K562 (cell line): ENCODE data around the gene HLA-DOA. TPM values are rescaled to one million over a fixed set of nuclear protein-coding genes. Genes with fewer than 3 reads are reported as not detected.

Experiments used
- ATF3 ChIP-seq, 2 experiments: fragments of 450-650 bp in 1 of 2; sonication (generic) in 1 of 2; formaldehyde crosslinking in 1 of 2; IDR thresholded peaks in 1 of 2; conservative IDR thresholded peaks in 1 of 2; 2 replicates each; pipeline versions ENCODE4 v1.6.1 to v1.8.1; 2016 to 2023; ENCODE audit warnings: mild to moderate bottlenecking in 2 of 2, moderate library complexity in 2 of 2, inconsistent platforms in 1 of 2, missing genetic modification reagents in 1 of 2
- BMI1 ChIP-seq: fragments of 150-350 bp; IDR thresholded peaks from 2 replicates; pipeline ENCODE4 v1.6.1; 2014; ENCODE audit warnings: low read length
- CEBPB ChIP-seq: fragments of 450-650 bp; IDR thresholded peaks from 2 replicates; pipeline ENCODE4 v1.6.1; 2016; ENCODE audit warnings: missing genetic modification characterization, missing compliant biosample characterization
- CREB1 ChIP-seq, 2 experiments: sonication (generic) in 1 of 2; formaldehyde crosslinking in 1 of 2; IDR thresholded peaks; 2 replicates each; pipeline versions ENCODE4 v1.6.1 to v1.8.0; 2012 to 2022; ENCODE audit warnings: inconsistent platforms in 1 of 2, mild to moderate bottlenecking in 1 of 2, missing genetic modification reagents in 1 of 2, moderate library complexity in 1 of 2
- GATAD2A ChIP-seq: fragments of 450-650 bp; IDR thresholded peaks from 2 replicates; pipeline ENCODE4 v1.6.1; 2017
- GMEB1 ChIP-seq: fragments of 250-450 bp; sonication (Bioruptor Pico); IDR thresholded peaks from 2 replicates; pipeline ENCODE4 v1.4.0; 2020; ENCODE audit warnings: mild to moderate bottlenecking
- MITF ChIP-seq: IDR thresholded peaks from 2 replicates; pipeline ENCODE4 v1.6.1; 2014; ENCODE audit warnings: antibody characterized with exemption
- NR3C1 ChIP-seq: sonication (generic); formaldehyde crosslinking; IDR thresholded peaks from 2 replicates; pipeline ENCODE4 v1.8.1; 2022; ENCODE audit warnings: missing genetic modification reagents
- NRF1 ChIP-seq, 2 experiments: fragments of 450-650 bp; IDR thresholded peaks in 1 of 2; conservative IDR thresholded peaks in 1 of 2; 2 replicates each; pipeline ENCODE4 v1.6.1; 2014; ENCODE audit warnings: mild to moderate bottlenecking in 2 of 2
- SIX5 ChIP-seq, 2 experiments: IDR thresholded peaks; 2 replicates each; pipeline ENCODE4 v1.6.1; 2011; ENCODE audit warnings: low read length in 2 of 2, borderline replicate concordance in 1 of 2, low read depth in 1 of 2, mild to moderate bottlenecking in 1 of 2, moderate library complexity in 1 of 2; ENCODE audit not compliant: insufficient read depth in 1 of 2
- SMARCE1 ChIP-seq: fragments of 450-650 bp; IDR thresholded peaks from 2 replicates; pipeline ENCODE4 v1.7.1; 2016; ENCODE audit warnings: mild to moderate bottlenecking
- THRAP3 ChIP-seq: fragments of 450-650 bp; IDR thresholded peaks from 2 replicates; pipeline ENCODE4 v1.6.1; 2016; ENCODE audit warnings: mild to moderate bottlenecking, inconsistent platforms, borderline replicate concordance
- XRCC3 ChIP-seq: fragments of 450-650 bp; IDR thresholded peaks from 2 replicates; pipeline ENCODE4 v1.6.1; 2017; ENCODE audit warnings: mild to moderate bottlenecking, moderate library complexity
- ZBED1 ChIP-seq: IDR thresholded peaks from 2 replicates; pipeline ENCODE4 v1.6.1; 2014
- ZNF436 ChIP-seq: fragments of 250-450, 450-650 bp; sonication (Bioruptor Pico); formaldehyde crosslinking; IDR thresholded peaks from 2 replicates; pipeline ENCODE4 v1.7.0; 2020; ENCODE audit warnings: mild to moderate bottlenecking
- ZNF561 ChIP-seq: fragments of 450-650 bp; formaldehyde crosslinking; conservative IDR thresholded peaks from 2 replicates; pipeline ENCODE4 v1.4.0; 2020; ENCODE audit warnings: mild to moderate bottlenecking, moderate library complexity
- polyA plus RNA-seq, 8 experiments: library from polyadenylated mRNA; depleted of rRNA in 4 of 8; stranded (reverse) in 5 of 8; unstranded in 3 of 8; fragments of >200 nt; fragmentation: Nextera tagmentation in 2 of 8; fragmentation: Illumina TruSeq in 1 of 8; extraction: Ambion mirVana in 2 of 8; extraction: Trizol in 1 of 8; gene quantifications; 2 replicates each; pipeline versions ENCODE4 v1.2.1 to v1.2.3, GENCODE V29; 2011 to 2014; ENCODE audit warnings: inconsistent platforms in 1 of 8, missing spikeins in 1 of 8
- total RNA-seq, 7 experiments: library from RNA; depleted of rRNA in 6 of 7; stranded (reverse); fragments of >200 nt in 6 of 7; fragmentation: Illumina TruSeq in 2 of 7; extraction: Trizol in 2 of 7; gene quantifications; 2 replicates each; pipeline versions ENCODE4 v1.2.1 to v1.2.3, GENCODE V29; 2011 to 2021; ENCODE audit warnings: low replicate concordance in 1 of 7

The HLA-DOA gene
- total and polyA plus RNA-seq, 9 of the 15 experiments (the other 6 are each of a cell fraction or from before 2014, with no cell fraction given) = 0.07 TPM; not detected in 8

GRCh38 chr6:32968093-32968866 is 41.1 kb downstream of the HLA-DOA start, which contains the start of gene BRD2 (continued):
- peak; percentile 91 for TF ChIP-seq GATAD2A
- TF ChIP-seq XRCC3 = no peak
- TF ChIP-seq ATF3 (IDR thresholded peaks at IDR 0.05) = peak; percentile 52; the same call in 1 of the 2 replicates
- 0 out of 2 replicates have a peak, but pooled peaks have one; percentile 34 for TF ChIP-seq ATF3 (CRISPR knock-in tag; conservative IDR thresholded peaks at IDR 0.05)
- TF ChIP-seq BMI1 = no peak
- TF ChIP-seq GMEB1 = no peak
- peak; percentile 66; the same call in 1 of the 2 replicates for TF ChIP-seq SMARCE1
- no peak for TF ChIP-seq ZNF436 (CRISPR knock-in tag)
- 0 out of 2 replicates have a peak, but pooled peaks have one; percentile 28 for TF ChIP-seq MITF
- no peak for TF ChIP-seq NR3C1
- peak; percentile 100 for TF ChIP-seq NRF1 (conservative IDR thresholded peaks at IDR 0.05 in 1 of 2, IDR thresholded peaks at IDR 0.05 in 1 of 2)
- no peak for TF ChIP-seq SIX5 (IDR thresholded peaks at IDR 0.05; ENCODE audit: borderline replicate concordance in 1 of 2, insufficient read depth in 1 of 2, low read depth in 1 of 2, low read length in 2 of 2)
- no peak for TF ChIP-seq ZBED1
- TF ChIP-seq ZNF561 (CRISPR knock-in tag) = no peak
- TF ChIP-seq CREB1 (IDR thresholded peaks at IDR 0.05) = no peak
- TF ChIP-seq CREB1 (CRISPR knock-in tag; IDR thresholded peaks at IDR 0.05) = peak; percentile 58; the same call in 1 of the 2 replicates
- TF ChIP-seq THRAP3 = no peak
- TF ChIP-seq CEBPB (tag) = no peak
